Measurements from ENCODE around the gene KRT83. TPM values are rescaled to one million over a fixed set of nuclear protein-coding genes. Genes with fewer than 3 reads are reported as not detected.

Gene KRT83
- total RNA-seq, 1 experiment from 2014 or later, result 12.2 TPM

DNA sequence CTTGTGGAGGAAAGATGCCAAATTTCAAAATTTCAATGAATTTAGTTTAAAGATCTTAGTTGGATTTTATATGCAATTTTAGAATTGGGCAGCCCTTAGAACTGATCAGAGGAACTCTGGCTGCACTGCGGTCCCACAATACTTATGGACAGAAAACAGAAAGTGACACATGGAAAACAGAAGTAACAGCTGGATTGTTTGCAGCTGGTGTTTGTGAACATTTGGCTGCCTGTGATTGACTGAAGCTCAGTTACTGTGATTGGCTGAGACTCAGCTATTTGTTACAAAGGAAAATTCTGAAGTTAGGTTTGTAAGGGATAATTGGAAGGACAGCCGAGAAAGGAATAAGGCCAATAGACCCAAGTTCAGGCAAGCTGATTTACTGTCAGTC lies 56.8 kb downstream of the KRT83 start:
- CTCF ChIA-PET, result interaction anchor here (0.5 to 7.2 kb wide), 3 partner anchors 14 to 142 kb away, joined by 3 to 52 read pairs (median 3); no protein-coding TSS in a partner anchor
- Mint-ChIP-seq H3K36me3 (ENCODE audit: insufficient read depth, unreplicated experiment) (no peaks in the 10 kb centered on the region), H3K4me3 (ENCODE audit: unreplicated experiment) (no peak overlapping the region), H3K9me3 (ENCODE audit: unreplicated experiment) (no peaks in the 10 kb centered on the region), H3K4me1 (ENCODE audit: insufficient read depth, unreplicated experiment) (peaks cover 20% of the 10 kb centered on the region), H3K27me3 (ENCODE audit: insufficient read depth, unreplicated experiment) (no peaks in the 10 kb centered on the region), H3K27ac (ENCODE audit: low read depth, unreplicated experiment) (no peak overlapping the region)
- DNase-seq (ENCODE audit: unreplicated experiment), result no peak
- intact Hi-C loops (cut with micrococcal nuclease), result no loop called here
- POLR2A ChIA-PET, result interaction anchor here (0.7 to 2.7 kb wide), 2 partner anchors 12 to 250 kb away, joined by 3 to 8 read pairs; no protein-coding TSS in a partner anchor
- TF ChIP-seq, protein P1, sequence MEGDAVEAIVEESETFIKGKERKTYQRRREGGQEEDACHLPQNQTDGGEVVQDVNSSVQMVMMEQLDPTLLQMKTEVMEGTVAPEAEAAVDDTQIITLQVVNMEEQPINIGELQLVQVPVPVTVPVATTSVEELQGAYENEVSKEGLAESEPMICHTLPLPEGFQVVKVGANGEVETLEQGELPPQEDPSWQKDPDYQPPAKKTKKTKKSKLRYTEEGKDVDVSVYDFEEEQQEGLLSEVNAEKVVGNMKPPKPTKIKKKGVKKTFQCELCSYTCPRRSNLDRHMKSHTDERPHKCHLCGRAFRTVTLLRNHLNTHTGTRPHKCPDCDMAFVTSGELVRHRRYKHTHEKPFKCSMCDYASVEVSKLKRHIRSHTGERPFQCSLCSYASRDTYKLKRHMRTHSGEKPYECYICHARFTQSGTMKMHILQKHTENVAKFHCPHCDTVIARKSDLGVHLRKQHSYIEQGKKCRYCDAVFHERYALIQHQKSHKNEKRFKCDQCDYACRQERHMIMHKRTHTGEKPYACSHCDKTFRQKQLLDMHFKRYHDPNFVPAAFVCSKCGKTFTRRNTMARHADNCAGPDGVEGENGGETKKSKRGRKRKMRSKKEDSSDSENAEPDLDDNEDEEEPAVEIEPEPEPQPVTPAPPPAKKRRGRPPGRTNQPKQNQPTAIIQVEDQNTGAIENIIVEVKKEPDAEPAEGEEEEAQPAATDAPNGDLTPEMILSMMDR (IDR thresholded peaks at IDR 0.05; ENCODE audit: unreplicated experiment), result no peak
- BruUV-seq (replicated peaks), result no TSS peak

Other genes starting within 250 kb of the KRT83 start
- gene SMIM41, start 241.7 kb downstream of the KRT83 start, total RNA-seq (2022), result not detected in 2 replicates
- gene KRT80, start 129.4 kb downstream of the KRT83 start, total RNA-seq (2022), result 27.4 and 52.3 TPM in 2 replicates
- gene KRT7, start 88.2 kb downstream of the KRT83 start, total RNA-seq (2022), result 2,379 and 3,360 TPM in 2 replicates
- 37.8 and 45.1 TPM in 2 replicates for gene KRT86, start 46.8 kb downstream of the KRT83 start, total RNA-seq (2022)
- gene KRT81, start 29.9 kb downstream of the KRT83 start, total RNA-seq (2022), result 2,023 and 2,244 TPM in 2 replicates
- 0.23 TPM in 1 of 2 replicates, not detected in the other for gene KRT85, start 46.1 kb upstream of the KRT83 start, total RNA-seq (2022)
- gene KRT84, start 64.3 kb upstream of the KRT83 start, total RNA-seq (2022), result not detected in 2 replicates
- not detected in 2 replicates for gene KRT82, start 84.9 kb upstream of the KRT83 start, total RNA-seq (2022)
- not detected in 2 replicates for gene KRT75, start 113.0 kb upstream of the KRT83 start, total RNA-seq (2022)
- 2.3 and 3.3 TPM in 2 replicates for gene KRT6B, start 130.7 kb upstream of the KRT83 start, total RNA-seq (2022)
- gene KRT6C, start 152.4 kb upstream of the KRT83 start, total RNA-seq (2022), result 0.19 and 0.44 TPM in 2 replicates
- 1,403 and 1,688 TPM in 2 replicates for gene KRT6A, start 171.9 kb upstream of the KRT83 start, total RNA-seq (2022)
- gene KRT5, start 199.0 kb upstream of the KRT83 start, total RNA-seq (2022), result 1,273 and 3,552 TPM in 2 replicates
- gene KRT71, start 231.7 kb upstream of the KRT83 start, total RNA-seq (2022), result not detected in 2 replicates

All from MCF 10A (cell line).